Measurements from ENCODE around the gene ZFPM1. TPM values are rescaled to one million over a fixed set of nuclear protein-coding genes. Genes with fewer than 3 reads are reported as not detected.

The ZFPM1 gene
- total RNA-seq, 1 donor: 15.1 TPM

DNA sequence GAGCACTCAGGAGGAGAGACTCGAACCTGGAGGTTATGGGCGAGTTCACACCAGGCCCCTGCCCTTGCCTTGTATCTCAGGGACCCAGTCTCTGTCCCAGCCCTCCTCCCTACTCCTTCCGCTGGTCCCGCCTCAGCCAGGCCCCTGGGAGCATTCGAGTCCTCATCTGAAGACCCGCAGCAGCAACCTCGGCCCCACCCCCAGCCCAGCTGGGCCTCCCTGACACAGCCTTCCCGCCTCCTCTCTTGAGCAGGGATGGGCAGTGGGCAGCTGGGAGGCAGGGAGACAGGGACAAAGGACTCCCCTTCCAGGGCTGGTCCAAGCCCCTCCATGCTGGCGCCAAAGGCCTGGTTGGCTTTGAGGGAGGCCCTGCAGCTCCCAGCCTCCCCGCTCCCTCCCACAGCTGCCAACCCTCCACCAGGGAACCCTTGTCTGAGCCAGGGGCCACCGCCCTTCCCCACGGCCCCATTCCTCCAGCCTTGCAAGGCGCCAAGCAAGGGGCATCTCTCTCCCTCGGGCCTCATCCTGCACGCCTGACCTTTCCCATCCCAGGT, 101.7 kb downstream of the ZFPM1 start:
- DNase-seq (ENCODE audit: low read depth in 2 of 3, low spot score in 2 of 3): no peak

GRCh38 chr16:88556294-88556988, 103.4 kb downstream of the ZFPM1 start:
- no peak for DNase-seq (ENCODE audit: low read depth in 2 of 3, low spot score in 2 of 3)

GRCh38 chr16:88558457-88559442, 105.7 kb downstream of the ZFPM1 start:
- DNase-seq (ENCODE audit: low read depth in 2 of 3, low spot score in 2 of 3): peak in 2 of 3 donors; percentile 51 to 55

DNA sequence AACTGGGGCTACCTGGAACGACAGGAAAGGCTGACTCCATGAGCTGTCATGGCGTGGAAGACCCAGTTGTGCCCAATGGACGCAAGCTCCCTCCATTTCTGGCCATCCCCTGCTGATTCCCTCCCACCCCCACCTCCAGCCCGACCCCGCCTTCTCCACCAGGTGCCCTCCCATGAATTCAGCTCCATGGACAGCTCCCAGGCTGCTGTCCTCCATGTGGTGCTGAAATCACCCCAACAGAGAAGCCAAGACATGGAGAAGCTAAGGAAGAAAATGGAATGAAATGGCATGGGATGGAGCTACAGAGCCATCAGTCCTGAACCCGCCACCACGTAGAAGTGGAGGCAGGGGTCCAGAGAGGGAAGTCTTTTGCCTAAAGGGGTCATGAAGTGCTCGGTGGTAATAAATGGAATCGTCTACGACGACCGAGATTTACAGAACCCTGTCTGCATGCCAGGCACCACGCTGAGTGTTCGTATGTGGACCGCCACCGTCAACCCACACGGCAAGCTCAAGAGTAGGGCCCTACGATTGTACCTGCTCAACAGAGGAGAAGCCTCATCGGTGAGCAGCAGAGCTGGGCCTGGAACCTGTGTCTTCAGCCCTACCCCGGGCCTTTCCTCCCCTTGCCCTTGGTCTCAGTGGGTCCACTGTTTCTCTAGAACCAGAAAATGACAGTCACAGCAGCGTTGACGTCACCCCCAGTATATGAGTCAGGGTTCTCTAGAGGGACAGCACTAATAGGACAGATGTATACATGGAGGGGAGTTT, 107.8 kb downstream of the ZFPM1 start:
- peak in 1 of 3 donors; percentile 27 for DNase-seq (ENCODE audit: low read depth in 2 of 3, low spot score in 2 of 3)

GRCh38 chr16:88561485-88562359, 108.6 kb downstream of the ZFPM1 start:
- DNase-seq (ENCODE audit: low read depth in 2 of 3, low spot score in 2 of 3): peak in 2 of 3 donors; percentile 54 to 72

- DNase-seq (ENCODE audit: low read depth in 2 of 3, low spot score in 2 of 3): no peak
Measured at GRCh38 chr16:88566158-88566557, 113.1 kb downstream of the ZFPM1 start.

- DNase-seq (ENCODE audit: low read depth in 2 of 3, low spot score in 2 of 3): no peak
Measured at GRCh38 chr16:88568710-88569613, 115.9 kb downstream of the ZFPM1 start.

- DNase-seq (ENCODE audit: low read depth in 2 of 3, low spot score in 2 of 3): peak in 1 of 3 donors; percentile 15
Measured at GRCh38 chr16:88569614-88569984, 116.5 kb downstream of the ZFPM1 start.

DNA sequence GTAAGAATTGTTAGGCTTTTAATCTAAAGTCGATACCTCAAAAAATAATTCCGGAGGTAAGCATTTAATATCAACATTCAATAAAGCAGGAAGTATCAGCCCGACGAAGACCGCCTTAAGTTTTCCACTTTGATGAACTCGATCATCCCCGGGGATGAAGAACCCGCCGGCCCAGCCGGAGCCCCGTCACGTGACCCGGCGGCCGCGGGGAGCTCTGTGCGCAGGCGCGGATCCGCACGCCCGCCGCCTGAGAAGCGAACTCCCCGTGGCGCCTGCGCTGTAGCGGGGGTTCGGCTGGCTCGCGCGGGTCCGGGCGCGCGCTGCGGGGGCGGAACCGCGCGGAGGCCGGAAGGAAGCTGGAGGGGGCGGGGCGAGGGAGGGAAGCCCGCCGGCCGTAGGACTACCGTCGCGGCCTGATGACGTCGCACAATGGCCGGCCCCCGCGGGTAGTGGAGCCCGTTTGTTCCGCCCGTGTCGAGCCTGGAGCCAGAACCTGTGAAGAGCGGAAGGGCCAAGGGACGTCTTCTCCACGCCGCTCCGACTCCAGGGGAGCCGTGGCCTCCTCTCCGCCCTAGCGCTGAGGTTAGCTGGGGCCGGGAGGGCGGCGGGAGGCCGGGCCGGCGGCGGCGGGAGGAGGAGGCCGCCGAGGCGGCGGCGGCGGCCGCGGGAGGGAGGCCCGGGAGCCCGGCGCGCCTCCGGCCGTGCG, 117.1 kb downstream of the ZFPM1 start, which contains the start of gene ZC3H18:
ZC3H18 (plus strand) TSS at position 419 of the 706 bp plus-strand sequence. CDS start 6,721 bp downstream, outside the sequence.
- peak; percentile 97 to 98 (median 97) for DNase-seq (ENCODE audit: low read depth in 2 of 3, low spot score in 2 of 3)

GRCh38 chr16:88570691-88571092, 117.6 kb downstream of the ZFPM1 start:
- peak in 2 of 3 donors; percentile 43 to 44 for DNase-seq (ENCODE audit: low read depth in 2 of 3, low spot score in 2 of 3)

DNA sequence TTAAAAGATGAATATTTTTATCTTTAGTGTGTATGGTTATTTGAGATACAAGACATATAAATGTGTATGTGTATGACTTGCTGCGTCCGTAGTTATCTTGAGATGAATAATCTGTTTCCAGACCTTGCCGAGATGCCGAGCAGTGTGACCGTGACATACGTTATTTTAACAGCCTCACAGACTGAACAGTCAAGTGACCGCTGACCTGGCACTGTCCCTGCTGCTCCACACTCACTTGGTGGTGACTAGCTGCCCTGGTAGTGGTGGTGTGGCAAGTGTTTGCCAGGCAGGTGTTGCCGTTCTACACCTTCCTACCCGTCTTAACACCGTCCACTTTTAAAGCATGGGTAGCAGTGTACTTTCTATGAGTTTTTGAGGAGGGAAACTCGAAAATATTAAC, 122.2 kb downstream of the ZFPM1 start:
- no peak for DNase-seq (ENCODE audit: low read depth in 2 of 3, low spot score in 2 of 3)

GRCh38 chr16:88576307-88576706, 123.2 kb downstream of the ZFPM1 start:
- DNase-seq (ENCODE audit: low read depth in 2 of 3, low spot score in 2 of 3): no peak

GRCh38 chr16:88577166-88577565, 124.1 kb downstream of the ZFPM1 start:
- no peak for DNase-seq (ENCODE audit: low read depth in 2 of 3, low spot score in 2 of 3)

DNA sequence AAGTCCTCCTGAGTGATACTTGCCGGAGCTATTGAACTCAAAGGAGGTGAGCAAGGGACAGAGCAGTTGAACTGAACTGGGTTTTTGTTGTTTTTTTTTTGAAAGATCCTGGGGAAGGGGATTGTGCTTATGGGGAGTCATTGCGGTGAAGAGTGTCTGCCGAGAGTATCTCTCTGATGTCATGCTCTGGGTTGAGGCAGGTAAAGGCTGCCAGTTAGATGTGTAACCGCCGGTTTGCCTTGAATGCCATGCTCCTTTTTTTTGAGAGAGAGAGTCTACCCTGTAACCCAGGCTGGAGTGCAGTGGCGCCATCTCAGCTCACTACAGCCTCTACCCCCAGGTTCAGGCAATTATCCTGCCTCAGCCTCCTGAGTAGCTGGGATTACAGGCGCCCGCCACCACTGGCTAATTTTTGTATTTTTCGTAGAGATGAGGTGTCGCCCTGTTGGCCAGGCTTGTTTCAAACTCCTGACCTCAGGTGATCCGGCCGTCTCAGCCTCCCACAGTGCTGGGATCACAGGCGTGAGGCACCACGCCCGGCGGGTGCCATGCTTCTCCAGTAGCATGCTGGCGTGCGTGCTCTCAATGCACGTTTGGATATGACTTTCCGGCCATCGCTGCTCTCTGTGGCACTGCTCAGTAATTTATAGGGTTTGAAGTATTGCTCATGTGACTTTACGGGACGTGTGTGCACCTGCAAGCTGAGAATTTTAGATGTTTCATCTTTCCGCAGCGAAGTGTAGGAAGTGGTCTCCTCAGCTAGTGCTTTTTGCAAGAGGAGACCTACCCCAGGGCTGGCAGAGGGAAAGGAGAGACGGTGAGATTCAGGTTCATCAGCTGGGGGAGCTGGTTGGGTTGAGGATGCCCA, 125.6 kb downstream of the ZFPM1 start:
- DNase-seq (ENCODE audit: low read depth in 2 of 3, low spot score in 2 of 3): no peak

- no peak for DNase-seq (ENCODE audit: low read depth in 2 of 3, low spot score in 2 of 3)
Measured at GRCh38 chr16:88580371-88580770, 127.3 kb downstream of the ZFPM1 start.

DNA sequence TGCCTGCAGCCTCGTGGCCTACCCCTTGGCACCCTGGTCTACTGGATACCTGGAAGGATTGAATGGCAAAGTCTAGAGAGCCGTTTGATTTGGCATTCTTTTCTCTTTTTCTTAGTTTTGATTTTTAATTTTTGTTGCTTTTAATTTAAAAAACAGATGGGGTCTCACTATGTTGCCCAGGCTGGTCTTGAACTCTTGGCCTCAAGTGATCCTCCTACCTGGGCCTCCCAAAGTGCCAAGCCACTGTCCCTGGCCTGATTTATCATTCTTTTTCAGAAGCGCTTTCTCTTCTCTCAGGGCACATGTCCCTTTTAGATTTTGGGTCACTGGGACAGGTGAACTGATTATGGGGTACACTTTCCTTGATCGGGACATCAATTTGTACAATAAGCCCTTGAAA, 128.0 kb downstream of the ZFPM1 start:
- DNase-seq (ENCODE audit: low read depth in 2 of 3, low spot score in 2 of 3): no peak
